ENCODE results near the gene RAPGEF4. TPM values are rescaled to one million over a fixed set of nuclear protein-coding genes. Genes with fewer than 3 reads are reported as not detected.

The RAPGEF4 gene
- total RNA-seq, 1 experiment from 2014 or later = 0.62 TPM

GRCh38 chr2:173058097-173058496 lies 322.5 kb downstream of the RAPGEF4 start:
- H3K36me3 ChIP-seq (ENCODE audit: control insufficient read depth, insufficient read depth, low read length) = no peaks in the 10 kb centered on the region
- POLR2A ChIA-PET = interaction anchor here (0.6 kb wide), 3 partner anchors 21 to 252 kb away, joined by 4 to 7 read pairs (median 6); no protein-coding TSS in a partner anchor

GRCh38 chr2:173058673-173059072 lies 323.0 kb downstream of the RAPGEF4 start:
- intact Hi-C loops (cut with micrococcal nuclease; ENCODE audit: unreplicated experiment) (no loop called here), in situ Hi-C loops (cut with HindIII; ENCODE audit: low pct_unique_long_range_greater_than_20kb, low sequenced_read_pairs) (no loop called here)
- no peaks in the 10 kb centered on the region for H3K9me3 ChIP-seq (ENCODE audit: control insufficient read depth, insufficient read depth, low read depth, low read length)
- no peaks in the 10 kb centered on the region for H3K27me3 ChIP-seq (ENCODE audit: control insufficient read depth, insufficient read depth, low read length)
- peak overlapping the region; percentile 69 for H3K27ac ChIP-seq (ENCODE audit: low read length)
- TF ChIP-seq REST (IDR thresholded peaks at IDR 0.05; ENCODE audit: insufficient read depth in 1 of 2, low read depth in 2 of 2, low read length in 1 of 2) (no peak), CTCF (IDR thresholded peaks at IDR 0.05) (no peak), POLR2AphosphoS5 (IDR thresholded peaks at IDR 0.05; ENCODE audit: low read depth, low read length) (no peak), TCF7L2 (IDR thresholded peaks at IDR 0.05; ENCODE audit: low read depth, low read length) (no peak), SIN3A (IDR thresholded peaks at IDR 0.05; ENCODE audit: borderline replicate concordance, insufficient read depth, low read depth, low read length) (no peak)
- no peak for DNase-seq (ENCODE audit: low read depth, low spot score)
- peaks cover 10% of the 10 kb centered on the region; the same call in 1 of the 2 replicates for H3K4me1 ChIP-seq (ENCODE audit: control insufficient read depth, insufficient read depth, low read length)
- ATAC-seq = no peak
- no peaks in the 10 kb centered on the region for H3K36me3 ChIP-seq (ENCODE audit: control insufficient read depth, insufficient read depth, low read length)
- ChIA-PET POLR2A (no interaction called here), CTCF (interaction anchor here (0.6 kb wide), 1 partner anchor 953 kb away, joined by 3 read pairs; no protein-coding TSS in a partner anchor)
- H3K4me3 ChIP-seq (ENCODE audit: low read depth in 2 of 2, low read length in 2 of 2) = no peak overlapping the region
- no TSS peak for BruUV-seq (replicated peaks)

More at GRCh38 chr2:173058097-173058496, 322.5 kb downstream of the RAPGEF4 start:
- Histone ChIP-seq H3K9me3 (ENCODE audit: control insufficient read depth, insufficient read depth, low read depth, low read length) (no peaks in the 10 kb centered on the region), H3K4me1 (ENCODE audit: control insufficient read depth, insufficient read depth, low read length) (peaks cover 12% of the 10 kb centered on the region; the same call in 1 of the 2 replicates), H3K27ac (ENCODE audit: low read length) (peak overlapping the region; percentile 69), H3K4me3 (ENCODE audit: low read depth in 2 of 2, low read length in 2 of 2) (no peak overlapping the region), H3K27me3 (ENCODE audit: control insufficient read depth, insufficient read depth, low read length) (no peaks in the 10 kb centered on the region)
- no TSS peak for BruUV-seq (replicated peaks)
- CTCF ChIA-PET = interaction anchor here (0.6 kb wide), 1 partner anchor 953 kb away, joined by 3 read pairs; no protein-coding TSS in a partner anchor
- ATAC-seq = no peak
- intact Hi-C loops (cut with micrococcal nuclease; ENCODE audit: unreplicated experiment) (no loop called here), in situ Hi-C loops (cut with HindIII; ENCODE audit: low pct_unique_long_range_greater_than_20kb, low sequenced_read_pairs) (no loop called here)
- TF ChIP-seq SIN3A (IDR thresholded peaks at IDR 0.05; ENCODE audit: borderline replicate concordance, insufficient read depth, low read depth, low read length) = no peak
- TF ChIP-seq TCF7L2 (IDR thresholded peaks at IDR 0.05; ENCODE audit: low read depth, low read length) = no peak
- TF ChIP-seq CTCF (IDR thresholded peaks at IDR 0.05) = no peak
- no peak for TF ChIP-seq REST (IDR thresholded peaks at IDR 0.05; ENCODE audit: insufficient read depth in 1 of 2, low read depth in 2 of 2, low read length in 1 of 2)
- no peak for TF ChIP-seq POLR2AphosphoS5 (IDR thresholded peaks at IDR 0.05; ENCODE audit: low read depth, low read length)
- no peak for DNase-seq (ENCODE audit: low read depth, low spot score)

All from Panc1 (cell line).